Lower lobe of right lung (tissue), 2 donors: ENCODE measurements around the gene PIAS3. TPM values are rescaled to one million over a fixed set of nuclear protein-coding genes. Genes with fewer than 3 reads are reported as not detected.
A peak's percentile ranks its signal among the peaks of the same experiment; 100 is the strongest.
"Not testable (repeated sequence)": the region's sequence is repeated elsewhere in the genome, so short reads cannot be mapped to it uniquely, and the experiment has no call there.

Source experiments
- ATAC-seq, 2 donors: fragments of 200-7000 bp; cut with Tn5 transposase; one replicate each; pipeline ENCODE4 v1.9.1; 2020 to 2022; ENCODE audit warnings: mild to moderate bottlenecking in 2 of 2, moderate library complexity in 2 of 2
- DNase-seq: peaks from one replicate; pipeline ENCODE4 v3.0.0-alpha.2; 2020
- H3K27ac ChIP-seq: fragments of 200-600 bp; one replicate; pipeline ENCODE4 v1.8.0; 2022
- H3K27me3 ChIP-seq: fragments of 200-600 bp; one replicate; pipeline ENCODE4 v1.8.0; 2022; ENCODE audit warnings: low read depth
- H3K36me3 ChIP-seq: fragments of 200-600 bp; one replicate; pipeline ENCODE4 v1.8.0; 2022; ENCODE audit warnings: mild to moderate bottlenecking
- H3K4me1 ChIP-seq: fragments of 200-600 bp; one replicate; pipeline ENCODE4 v1.8.0; 2022
- H3K4me3 ChIP-seq: fragments of 200-600 bp; one replicate; pipeline ENCODE4 v1.8.0; 2022; ENCODE audit warnings: mild to moderate bottlenecking
- H3K9me3 ChIP-seq: fragments of 200-600 bp; one replicate; pipeline ENCODE4 v1.8.0; 2022
- intact Hi-C: fragments of 100-400 bp; cut with DNase I; formaldehyde crosslinking; loops from one replicate; pipeline ENCODE4 v1.11.0; 2022
- total RNA-seq: library from RNA; stranded (reverse); fragmentation: NEBNext Ultra II Directional; extraction: Animal tissue kit (Norgen Biotek cat#: 25700); gene quantifications from one replicate; pipeline ENCODE4 v1.2.1, GENCODE V29; 2021
- TF ChIP-seq, protein P1 (sequence below): fragments of 200-600 bp; IDR thresholded peaks from one replicate; pipeline ENCODE4 v1.8.0; 2022; ENCODE audit warnings: antibody characterized with exemption, mild to moderate bottlenecking
- donor health status: DM: no; HTN: yes; CAD: no; lungs with severe emphysema.

PIAS3 gene
- total RNA-seq, 1 donor from 2014 or later: 27.7 TPM

DNA sequence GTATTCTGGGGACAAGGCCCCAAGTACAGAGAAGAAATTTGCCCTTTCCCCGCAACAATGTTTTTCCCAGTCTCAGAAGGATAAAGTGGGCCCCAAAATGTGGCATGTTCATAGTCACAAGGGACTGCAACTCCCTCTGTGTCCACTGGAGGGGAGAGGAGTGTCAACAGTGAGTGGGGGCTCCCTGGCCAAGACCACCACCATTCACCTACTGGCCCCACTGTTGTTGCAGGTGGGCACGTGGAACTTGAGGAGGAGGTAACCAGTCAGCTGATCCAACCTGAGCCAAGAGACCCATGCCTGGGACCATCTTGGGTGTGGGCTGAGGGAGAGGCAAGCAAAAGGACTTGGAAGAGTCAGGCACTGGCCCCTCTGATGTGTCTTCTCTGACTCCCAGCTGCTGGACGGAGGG, 12.7 kb downstream of the PIAS3 start:
- peaks cover 26% of the 10 kb centered on the region for H3K4me1 ChIP-seq
- H3K36me3 ChIP-seq: peaks cover 65% of the 10 kb centered on the region
- H3K4me3 ChIP-seq: peak overlapping the region; percentile 66
- ATAC-seq: peak; percentile 65 to 72
- H3K27ac ChIP-seq: peak overlapping the region; percentile 60
- H3K27me3 ChIP-seq: no peaks in the 10 kb centered on the region
- no peaks in the 10 kb centered on the region for H3K9me3 ChIP-seq
- DNase-seq: no peak
- intact Hi-C loops: no loop called here
- TF ChIP-seq, protein P1, sequence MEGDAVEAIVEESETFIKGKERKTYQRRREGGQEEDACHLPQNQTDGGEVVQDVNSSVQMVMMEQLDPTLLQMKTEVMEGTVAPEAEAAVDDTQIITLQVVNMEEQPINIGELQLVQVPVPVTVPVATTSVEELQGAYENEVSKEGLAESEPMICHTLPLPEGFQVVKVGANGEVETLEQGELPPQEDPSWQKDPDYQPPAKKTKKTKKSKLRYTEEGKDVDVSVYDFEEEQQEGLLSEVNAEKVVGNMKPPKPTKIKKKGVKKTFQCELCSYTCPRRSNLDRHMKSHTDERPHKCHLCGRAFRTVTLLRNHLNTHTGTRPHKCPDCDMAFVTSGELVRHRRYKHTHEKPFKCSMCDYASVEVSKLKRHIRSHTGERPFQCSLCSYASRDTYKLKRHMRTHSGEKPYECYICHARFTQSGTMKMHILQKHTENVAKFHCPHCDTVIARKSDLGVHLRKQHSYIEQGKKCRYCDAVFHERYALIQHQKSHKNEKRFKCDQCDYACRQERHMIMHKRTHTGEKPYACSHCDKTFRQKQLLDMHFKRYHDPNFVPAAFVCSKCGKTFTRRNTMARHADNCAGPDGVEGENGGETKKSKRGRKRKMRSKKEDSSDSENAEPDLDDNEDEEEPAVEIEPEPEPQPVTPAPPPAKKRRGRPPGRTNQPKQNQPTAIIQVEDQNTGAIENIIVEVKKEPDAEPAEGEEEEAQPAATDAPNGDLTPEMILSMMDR: peak; percentile 64

DNA sequence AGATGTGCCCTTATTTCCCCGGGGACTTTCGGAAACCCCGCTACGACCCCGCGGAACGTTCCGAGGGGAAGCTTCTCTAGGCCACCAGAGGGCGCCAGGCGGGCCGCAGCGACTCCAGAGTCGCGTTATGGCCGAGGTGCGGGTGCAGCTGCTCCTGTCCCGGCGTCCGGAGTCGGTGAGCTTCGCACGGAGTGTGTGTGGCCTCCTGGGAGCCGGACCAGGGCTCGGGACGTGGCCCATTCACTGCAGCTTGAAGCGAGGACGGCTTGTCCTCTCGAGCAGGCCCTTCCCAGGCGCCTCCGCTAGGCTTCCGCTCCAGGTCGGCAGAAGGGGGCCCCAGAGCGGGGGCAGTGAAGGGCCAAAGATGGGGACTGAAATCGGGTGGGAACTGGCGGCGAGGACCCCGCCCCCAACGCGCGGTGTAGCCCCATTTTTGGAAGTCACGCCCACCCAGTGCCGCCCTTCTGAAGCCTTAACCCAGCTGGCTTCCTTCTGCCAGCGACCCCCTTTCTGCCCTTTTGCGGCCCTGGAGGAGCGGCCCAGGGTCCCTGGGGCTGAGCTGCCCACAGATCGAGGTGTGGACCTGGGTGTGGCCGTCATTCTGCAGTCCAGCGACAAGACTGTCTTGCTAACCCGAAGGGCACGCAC, 13.2 kb downstream of the PIAS3 start, which contains the start of gene NUDT17:
Gene NUDT17, plus strand, starts transcription at position 117 of the 648 bp plus-strand sequence. Its CDS starts 11 bp downstream, at position 128.
- H3K9me3 ChIP-seq: no peaks in the 10 kb centered on the region
- no peaks in the 10 kb centered on the region for H3K27me3 ChIP-seq
- H3K4me3 ChIP-seq: peak within 1 kb of the TSS; percentile 66
- H3K4me1 ChIP-seq: peaks cover 26% of the 10 kb centered on the region
- ATAC-seq (peak; percentile 92 to 94), DNase-seq (peak; percentile 91)
- intact Hi-C loops: no loop called here
- peak within 1 kb of the TSS; percentile 60 for H3K27ac ChIP-seq
- TF ChIP-seq, protein P1: peak; percentile 91
- H3K36me3 ChIP-seq: peaks cover 65% of the 10 kb centered on the region

DNA sequence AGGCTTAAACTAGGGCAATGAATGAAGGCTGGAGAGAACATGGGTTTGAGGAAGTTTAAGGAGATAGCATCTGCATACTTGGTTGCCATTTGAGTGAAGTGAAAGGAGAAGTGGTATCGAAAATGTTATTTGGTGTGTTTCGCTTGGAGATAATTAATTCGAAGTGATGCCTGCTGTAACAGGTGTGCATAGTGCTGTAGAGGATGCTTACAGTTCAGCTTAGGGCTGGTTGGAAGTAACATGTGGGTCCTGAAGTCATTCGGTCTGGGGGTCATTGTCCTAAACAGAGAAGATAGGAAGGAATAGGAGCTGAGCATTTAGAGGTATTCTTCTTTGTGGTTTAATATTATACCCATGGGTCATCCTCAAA, 13.8 kb downstream of the PIAS3 start:
- Histone ChIP-seq H3K27ac (peak overlapping the region; percentile 60), H3K4me1 (peaks cover 26% of the 10 kb centered on the region), H3K27me3 (no peaks in the 10 kb centered on the region), H3K36me3 (peaks cover 65% of the 10 kb centered on the region), H3K9me3 (no peaks in the 10 kb centered on the region), H3K4me3 (peak overlapping the region; percentile 66)
- intact Hi-C loops: no loop called here
- DNase-seq: no peak
- TF ChIP-seq, protein P1: no peak
- ATAC-seq: peak; percentile 3 to 47

DNA sequence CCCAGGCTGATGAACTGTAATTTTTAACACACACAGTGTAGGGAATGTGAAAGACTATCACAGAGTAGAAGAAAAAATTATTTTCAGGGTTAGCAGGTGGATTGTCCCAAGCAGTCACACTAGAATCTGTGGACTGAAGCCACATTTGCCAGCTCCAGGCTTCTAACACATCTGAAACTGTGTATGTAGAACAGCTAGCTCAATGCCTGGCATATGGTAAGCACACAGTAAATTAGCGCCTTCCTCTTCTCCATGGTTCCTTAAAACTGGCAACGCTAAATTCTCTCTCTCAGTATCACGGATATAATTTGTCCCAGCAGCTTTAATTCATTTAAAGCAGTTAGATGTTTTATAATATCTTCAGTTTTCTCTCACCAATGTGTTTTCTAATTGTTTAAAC, 15.8 kb downstream of the PIAS3 start:
- TF ChIP-seq, protein P1: no peak
- peaks cover 65% of the 10 kb centered on the region for H3K36me3 ChIP-seq
- no peak overlapping the region for H3K27ac ChIP-seq
- H3K4me3 ChIP-seq: no peak overlapping the region
- no peak for DNase-seq
- intact Hi-C loops: no loop called here
- no peaks in the 10 kb centered on the region for H3K9me3 ChIP-seq
- no peak for ATAC-seq
- peaks cover 18% of the 10 kb centered on the region for H3K4me1 ChIP-seq
- H3K27me3 ChIP-seq: no peaks in the 10 kb centered on the region

DNA sequence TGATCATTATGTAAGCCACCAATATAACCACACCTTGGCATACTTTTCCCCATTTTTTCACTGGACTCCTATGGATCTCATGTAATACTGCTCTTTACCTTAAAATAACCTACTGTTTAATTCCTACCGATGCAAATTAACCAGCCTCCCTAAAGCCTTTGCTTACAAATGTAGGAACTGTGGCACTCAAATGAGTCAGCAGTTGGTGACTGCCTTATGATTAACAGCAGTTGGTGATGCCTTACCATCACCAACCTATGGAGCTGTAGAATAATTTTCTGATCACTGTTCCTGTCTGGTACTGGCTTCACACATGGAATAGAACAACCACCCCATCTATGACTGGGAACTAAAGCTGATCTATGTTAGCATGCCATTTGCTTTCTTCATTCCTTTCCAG, 21.2 kb downstream of the PIAS3 start:
- ATAC-seq (no peak), DNase-seq (no peak)
- no peak overlapping the region for H3K27ac ChIP-seq
- TF ChIP-seq, protein P1: no peak
- no peaks in the 10 kb centered on the region for H3K9me3 ChIP-seq
- intact Hi-C loops: no loop called here
- H3K4me1 ChIP-seq: no peaks in the 10 kb centered on the region
- no peak overlapping the region for H3K4me3 ChIP-seq
- no peaks in the 10 kb centered on the region for H3K27me3 ChIP-seq
- H3K36me3 ChIP-seq: peaks cover 100% of the 10 kb centered on the region

DNA sequence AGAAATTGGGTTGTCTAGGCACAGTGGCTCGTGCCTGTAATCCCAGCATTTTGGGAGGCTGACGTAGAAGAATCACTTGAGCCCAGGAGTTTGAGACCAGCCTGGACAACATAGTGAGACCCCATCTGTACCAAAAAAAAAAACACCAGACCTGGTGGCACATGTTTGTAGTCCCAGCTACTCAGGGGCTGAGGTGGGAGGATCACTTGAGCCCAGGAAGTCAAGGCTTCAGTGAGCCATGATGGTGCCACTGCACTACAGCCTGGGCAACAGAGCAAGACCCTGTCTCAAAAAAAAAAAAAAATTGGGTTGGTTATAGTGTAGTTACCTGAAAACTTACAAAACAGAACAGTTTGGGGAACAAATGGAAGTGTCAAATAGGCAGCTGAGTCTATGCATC, 28.1 kb downstream of the PIAS3 start:
- H3K9me3 ChIP-seq, H3K27me3 ChIP-seq, H3K4me1 ChIP-seq, DNase-seq, intact Hi-C loops, H3K4me3 ChIP-seq, ATAC-seq, H3K27ac ChIP-seq: not testable (repeated sequence)
- peaks cover 100% of the 10 kb centered on the region for H3K36me3 ChIP-seq
